ENCODE data around the gene IGSF9B. TPM values are rescaled to one million over a fixed set of nuclear protein-coding genes. Genes with fewer than 3 reads are reported as not detected.

Gene IGSF9B
- total RNA-seq, 1 experiment from 2014 or later = 10.1 TPM

- Histone ChIP-seq H3K27ac (ENCODE audit: low read depth, low read length, poor library complexity, severe bottlenecking) (no peak overlapping the region), H3K36me3 (ENCODE audit: insufficient read depth, low read length, poor library complexity, severe bottlenecking) (no peaks in the 10 kb centered on the region), H3K4me3 (ENCODE audit: low read depth, low read length, poor library complexity, severe bottlenecking) (no peak overlapping the region), H3K27me3 (replicated peaks; ENCODE audit: insufficient read depth, low read depth, low read length, poor library complexity) (no peaks in the 10 kb centered on the region), H3K4me1 (ENCODE audit: insufficient read depth, low read length, poor library complexity, severe bottlenecking) (no peaks in the 10 kb centered on the region), H3K9me3 (ENCODE audit: low read depth, low read length, poor library complexity, severe bottlenecking) (no peaks in the 10 kb centered on the region)
- intact Hi-C loops (cut with micrococcal nuclease; ENCODE audit: unreplicated experiment) = no loop called here
- ChIA-PET CTCF (no interaction called here), POLR2A (ENCODE audit: low non-redundant PET) (no interaction called here)
- no peak for DNase-seq (ENCODE audit: low spot score)
- TF ChIP-seq EZH2 (IDR thresholded peaks at IDR 0.05; ENCODE audit: borderline replicate concordance, low read depth, low read length, poor library complexity, severe bottlenecking) = no peak
- TF ChIP-seq, protein P1, sequence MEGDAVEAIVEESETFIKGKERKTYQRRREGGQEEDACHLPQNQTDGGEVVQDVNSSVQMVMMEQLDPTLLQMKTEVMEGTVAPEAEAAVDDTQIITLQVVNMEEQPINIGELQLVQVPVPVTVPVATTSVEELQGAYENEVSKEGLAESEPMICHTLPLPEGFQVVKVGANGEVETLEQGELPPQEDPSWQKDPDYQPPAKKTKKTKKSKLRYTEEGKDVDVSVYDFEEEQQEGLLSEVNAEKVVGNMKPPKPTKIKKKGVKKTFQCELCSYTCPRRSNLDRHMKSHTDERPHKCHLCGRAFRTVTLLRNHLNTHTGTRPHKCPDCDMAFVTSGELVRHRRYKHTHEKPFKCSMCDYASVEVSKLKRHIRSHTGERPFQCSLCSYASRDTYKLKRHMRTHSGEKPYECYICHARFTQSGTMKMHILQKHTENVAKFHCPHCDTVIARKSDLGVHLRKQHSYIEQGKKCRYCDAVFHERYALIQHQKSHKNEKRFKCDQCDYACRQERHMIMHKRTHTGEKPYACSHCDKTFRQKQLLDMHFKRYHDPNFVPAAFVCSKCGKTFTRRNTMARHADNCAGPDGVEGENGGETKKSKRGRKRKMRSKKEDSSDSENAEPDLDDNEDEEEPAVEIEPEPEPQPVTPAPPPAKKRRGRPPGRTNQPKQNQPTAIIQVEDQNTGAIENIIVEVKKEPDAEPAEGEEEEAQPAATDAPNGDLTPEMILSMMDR (conservative IDR thresholded peaks at IDR 0.05; ENCODE audit: low read depth, low read length) = no peak
- BruUV-seq (replicated peaks) = no TSS peak
These were observed 36.4 kb downstream of the IGSF9B start for GRCh38 chr11:133920109-133920990.

GRCh38 chr11:133919330-133920108 lies 37.2 kb downstream of the IGSF9B start:
- Histone ChIP-seq H3K27me3 (replicated peaks; ENCODE audit: insufficient read depth, low read depth, low read length, poor library complexity) (no peaks in the 10 kb centered on the region), H3K9me3 (ENCODE audit: low read depth, low read length, poor library complexity, severe bottlenecking) (no peaks in the 10 kb centered on the region), H3K4me1 (ENCODE audit: insufficient read depth, low read length, poor library complexity, severe bottlenecking) (no peaks in the 10 kb centered on the region), H3K36me3 (ENCODE audit: insufficient read depth, low read length, poor library complexity, severe bottlenecking) (no peaks in the 10 kb centered on the region), H3K27ac (ENCODE audit: low read depth, low read length, poor library complexity, severe bottlenecking) (no peak overlapping the region), H3K4me3 (ENCODE audit: low read depth, low read length, poor library complexity, severe bottlenecking) (no peak overlapping the region)
- ChIA-PET POLR2A (ENCODE audit: low non-redundant PET) (no interaction called here), CTCF (no interaction called here)
- intact Hi-C loops (cut with micrococcal nuclease; ENCODE audit: unreplicated experiment) = no loop called here
- DNase-seq (ENCODE audit: low spot score) = no peak
- TF ChIP-seq, protein P1 (conservative IDR thresholded peaks at IDR 0.05; ENCODE audit: low read depth, low read length) = no peak
- TF ChIP-seq EZH2 (IDR thresholded peaks at IDR 0.05; ENCODE audit: borderline replicate concordance, low read depth, low read length, poor library complexity, severe bottlenecking) = no peak
- BruUV-seq (replicated peaks) = no TSS peak

DNA sequence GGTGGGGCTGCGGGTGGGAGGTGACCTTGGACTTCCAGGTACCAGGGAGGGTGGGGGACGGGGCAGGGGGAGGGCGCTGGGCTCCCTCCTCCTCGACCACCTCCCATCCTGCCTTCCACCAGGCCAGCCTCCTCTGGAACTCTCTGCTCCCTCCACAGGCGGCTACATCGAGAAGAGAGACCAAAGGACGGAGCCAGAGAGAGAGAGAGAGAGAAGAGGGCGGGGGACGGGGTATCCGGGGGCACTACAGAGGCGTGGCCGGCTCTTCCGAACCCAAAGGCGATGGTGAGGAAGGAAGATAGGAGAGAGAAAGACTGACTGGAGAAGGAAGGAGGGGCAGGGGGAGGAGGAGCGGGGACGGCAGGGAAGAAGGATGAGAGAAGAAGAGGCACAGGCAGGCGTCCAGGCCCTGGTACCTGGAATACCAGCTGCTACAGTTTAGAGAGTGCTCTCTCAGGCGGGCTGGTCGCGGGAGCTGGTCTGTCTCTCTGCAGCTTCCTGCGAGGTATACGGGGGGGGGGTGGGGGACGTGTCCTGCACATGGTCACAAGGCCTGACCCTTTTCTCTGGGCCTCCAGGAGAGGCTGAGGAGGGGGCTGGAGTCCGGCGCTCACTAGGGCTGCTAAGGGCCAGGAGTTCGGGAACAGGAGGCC lies 38.0 kb downstream of the IGSF9B start:
- ChIA-PET CTCF (interaction anchor here (0.6 kb wide), 1 partner anchor 1139 kb away, joined by 3 read pairs; no protein-coding TSS in a partner anchor), POLR2A (ENCODE audit: low non-redundant PET) (interaction anchor here (0.5 kb wide), 1 partner anchor 217 kb away, joined by 4 read pairs; no protein-coding TSS in a partner anchor)
- Histone ChIP-seq H3K4me1 (ENCODE audit: insufficient read depth, low read length, poor library complexity, severe bottlenecking) (no peaks in the 10 kb centered on the region), H3K36me3 (ENCODE audit: insufficient read depth, low read length, poor library complexity, severe bottlenecking) (no peaks in the 10 kb centered on the region), H3K27me3 (replicated peaks; ENCODE audit: insufficient read depth, low read depth, low read length, poor library complexity) (no peaks in the 10 kb centered on the region), H3K4me3 (ENCODE audit: low read depth, low read length, poor library complexity, severe bottlenecking) (no peak overlapping the region), H3K27ac (ENCODE audit: low read depth, low read length, poor library complexity, severe bottlenecking) (no peak overlapping the region), H3K9me3 (ENCODE audit: low read depth, low read length, poor library complexity, severe bottlenecking) (no peaks in the 10 kb centered on the region)
- DNase-seq (ENCODE audit: low spot score) = no peak
- intact Hi-C loops (cut with micrococcal nuclease; ENCODE audit: unreplicated experiment) = no loop called here
- no TSS peak for BruUV-seq (replicated peaks)
- TF ChIP-seq, protein P1 (conservative IDR thresholded peaks at IDR 0.05; ENCODE audit: low read depth, low read length) = no peak
- no peak for TF ChIP-seq EZH2 (IDR thresholded peaks at IDR 0.05; ENCODE audit: borderline replicate concordance, low read depth, low read length, poor library complexity, severe bottlenecking)
